Measurements from ENCODE around the gene FAM234B.

Gene FAM234B

GRCh38 chr12:13127444-13127843 is 83.3 kb downstream of the FAM234B start:
- no peak overlapping the region for H3K4me3 ChIP-seq (ENCODE audit: low read length)
- TF ChIP-seq, protein P1, sequence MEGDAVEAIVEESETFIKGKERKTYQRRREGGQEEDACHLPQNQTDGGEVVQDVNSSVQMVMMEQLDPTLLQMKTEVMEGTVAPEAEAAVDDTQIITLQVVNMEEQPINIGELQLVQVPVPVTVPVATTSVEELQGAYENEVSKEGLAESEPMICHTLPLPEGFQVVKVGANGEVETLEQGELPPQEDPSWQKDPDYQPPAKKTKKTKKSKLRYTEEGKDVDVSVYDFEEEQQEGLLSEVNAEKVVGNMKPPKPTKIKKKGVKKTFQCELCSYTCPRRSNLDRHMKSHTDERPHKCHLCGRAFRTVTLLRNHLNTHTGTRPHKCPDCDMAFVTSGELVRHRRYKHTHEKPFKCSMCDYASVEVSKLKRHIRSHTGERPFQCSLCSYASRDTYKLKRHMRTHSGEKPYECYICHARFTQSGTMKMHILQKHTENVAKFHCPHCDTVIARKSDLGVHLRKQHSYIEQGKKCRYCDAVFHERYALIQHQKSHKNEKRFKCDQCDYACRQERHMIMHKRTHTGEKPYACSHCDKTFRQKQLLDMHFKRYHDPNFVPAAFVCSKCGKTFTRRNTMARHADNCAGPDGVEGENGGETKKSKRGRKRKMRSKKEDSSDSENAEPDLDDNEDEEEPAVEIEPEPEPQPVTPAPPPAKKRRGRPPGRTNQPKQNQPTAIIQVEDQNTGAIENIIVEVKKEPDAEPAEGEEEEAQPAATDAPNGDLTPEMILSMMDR (conservative IDR thresholded peaks at IDR 0.05; ENCODE audit: low read length), result no peak
- no peak for DNase-seq (ENCODE audit: low read depth)

DNA sequence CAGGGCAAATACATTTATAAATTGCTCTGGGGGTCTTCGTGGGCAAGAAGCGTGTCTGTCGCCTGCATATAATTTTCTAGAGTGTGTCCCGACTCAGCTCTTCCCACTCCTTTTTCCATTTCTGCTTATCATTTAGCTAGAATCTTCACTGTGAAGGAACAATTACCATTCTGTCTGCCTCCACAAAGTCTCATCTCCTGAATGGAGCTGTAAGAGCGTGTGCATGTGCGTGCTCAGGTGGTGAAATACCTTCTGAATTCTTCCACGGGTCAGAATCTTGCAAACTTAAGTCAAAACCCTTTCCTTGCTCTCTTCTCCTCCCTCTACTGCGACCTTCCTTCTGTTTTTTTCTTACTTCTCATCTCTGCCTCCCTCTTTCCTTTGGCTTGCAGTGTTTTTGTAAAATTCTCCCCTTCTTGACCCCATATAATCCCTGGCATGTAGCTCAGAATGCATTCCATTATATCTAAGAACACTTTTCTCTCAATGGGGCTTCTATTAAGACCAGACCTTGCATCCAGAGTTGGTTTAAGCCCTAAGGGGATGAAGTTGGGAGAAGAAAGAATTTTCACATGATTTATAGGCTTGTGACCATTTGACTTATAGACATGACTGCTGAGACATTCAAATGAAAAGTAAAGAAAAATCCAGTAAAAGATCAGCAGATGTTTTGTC is 84.2 kb downstream of the FAM234B start:
- TF ChIP-seq, protein P1 (conservative IDR thresholded peaks at IDR 0.05; ENCODE audit: low read length), result no peak
- DNase-seq (ENCODE audit: low read depth), result peak; percentile 27
- no peak overlapping the region for H3K4me3 ChIP-seq (ENCODE audit: low read length)

DNA sequence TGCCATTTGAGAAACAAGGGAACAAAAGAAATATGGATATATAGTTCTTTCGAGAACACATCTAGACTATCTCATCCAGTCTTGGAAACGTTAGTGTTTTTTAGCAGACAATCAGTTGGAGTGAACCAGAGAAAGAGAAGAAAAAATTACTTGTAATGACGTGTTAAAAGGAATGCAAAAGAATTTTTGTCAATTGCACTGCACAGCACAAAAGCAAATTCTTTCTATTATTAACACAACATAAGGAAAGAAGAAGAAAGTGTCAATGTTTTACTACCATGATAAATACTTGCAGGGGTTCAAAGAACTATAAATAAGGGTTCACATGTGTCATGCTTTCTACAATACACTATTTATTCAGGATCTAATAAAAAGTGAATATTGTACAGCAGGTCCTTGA is 86.8 kb downstream of the FAM234B start:
- no peak overlapping the region for H3K4me3 ChIP-seq (ENCODE audit: low read length)
- DNase-seq (ENCODE audit: low read depth), result peak; percentile 33
- TF ChIP-seq, protein P1 (conservative IDR thresholded peaks at IDR 0.05; ENCODE audit: low read length), result no peak
